ENCODE results near the gene SYNGR3.
"Not testable (repeated sequence)": the region's sequence is repeated elsewhere in the genome, so short reads cannot be mapped to it uniquely, and the experiment has no call there.

SYNGR3 gene

GRCh38 chr16:1950559-1950958 is 39.2 kb upstream of the SYNGR3 start:
- H3K36me3 Mint-ChIP-seq: no peaks in the 10 kb centered on the region
- peaks cover 7% of the 10 kb centered on the region for H3K27me3 Mint-ChIP-seq
- no peak for DNase-seq (ENCODE audit: low spot score in 2 of 2)
- no peak overlapping the region for H3K4me3 Mint-ChIP-seq
- no peaks in the 10 kb centered on the region for H3K9me3 Mint-ChIP-seq
- H3K4me1 Mint-ChIP-seq: no peaks in the 10 kb centered on the region
- no peak overlapping the region for H3K27ac Mint-ChIP-seq
- no peak for ATAC-seq (ENCODE audit: low read depth)

- ATAC-seq (ENCODE audit: low read depth) (no peak), DNase-seq (ENCODE audit: low spot score in 2 of 2) (no peak)
- H3K9me3 Mint-ChIP-seq: no peaks in the 10 kb centered on the region
- no peak overlapping the region for H3K4me3 Mint-ChIP-seq
- no peaks in the 10 kb centered on the region for H3K36me3 Mint-ChIP-seq
- no peaks in the 10 kb centered on the region for H3K4me1 Mint-ChIP-seq
- no peak overlapping the region for H3K27ac Mint-ChIP-seq
- peaks cover 4% of the 10 kb centered on the region for H3K27me3 Mint-ChIP-seq
Measured at GRCh38 chr16:1953734-1954133, 36.0 kb upstream of the SYNGR3 start.

- DNase-seq (ENCODE audit: low spot score in 2 of 2); H3K36me3 Mint-ChIP-seq; H3K4me3 Mint-ChIP-seq; ATAC-seq (ENCODE audit: low read depth); H3K27me3 Mint-ChIP-seq; H3K27ac Mint-ChIP-seq; H3K9me3 Mint-ChIP-seq: not testable (repeated sequence)
- peaks cover 22% of the 10 kb centered on the region for H3K4me1 Mint-ChIP-seq
Measured at GRCh38 chr16:1957434-1958142, 32.2 kb upstream of the SYNGR3 start.

GRCh38 chr16:1958143-1958491 is 31.7 kb upstream of the SYNGR3 start:
- not testable (repeated sequence) for H3K9me3 Mint-ChIP-seq; ATAC-seq (ENCODE audit: low read depth); H3K27me3 Mint-ChIP-seq; H3K4me3 Mint-ChIP-seq; H3K27ac Mint-ChIP-seq; DNase-seq (ENCODE audit: low spot score in 2 of 2); H3K36me3 Mint-ChIP-seq
- H3K4me1 Mint-ChIP-seq: peaks cover 26% of the 10 kb centered on the region

GRCh38 chr16:1958715-1959268 is 31.0 kb upstream of the SYNGR3 start:
- peak overlapping the region; percentile 96 for H3K4me3 Mint-ChIP-seq
- H3K27me3 Mint-ChIP-seq: no peaks in the 10 kb centered on the region
- H3K27ac Mint-ChIP-seq: no peak overlapping the region
- ATAC-seq (ENCODE audit: low read depth): no peak
- H3K4me1 Mint-ChIP-seq: peaks cover 31% of the 10 kb centered on the region
- peak in 1 of 2 donors; percentile 34 for DNase-seq (ENCODE audit: low spot score in 2 of 2)
- peaks cover 9% of the 10 kb centered on the region for H3K36me3 Mint-ChIP-seq
- H3K9me3 Mint-ChIP-seq: no peaks in the 10 kb centered on the region

- Mint-ChIP-seq H3K4me3 (peak within 1 kb of the TSS; percentile 96), H3K4me1 (peaks cover 35% of the 10 kb centered on the region), H3K36me3 (peaks cover 9% of the 10 kb centered on the region), H3K27me3 (no peaks in the 10 kb centered on the region), H3K9me3 (no peaks in the 10 kb centered on the region), H3K27ac (peak within 1 kb of the TSS; percentile 92)
- peak; percentile 91 for ATAC-seq (ENCODE audit: low read depth)
- peak; percentile 93 to 97 for DNase-seq (ENCODE audit: low spot score in 2 of 2)
Measured at GRCh38 chr16:1959269-1960039, 30.3 kb upstream of the SYNGR3 start, which contains the start of gene NDUFB10. Gene NDUFB10, plus strand, starts transcription at chr16:1959538. Its CDS starts 87 bp downstream, at chr16:1959625.

GRCh38 chr16:1960665-1961630 is 28.8 kb upstream of the SYNGR3 start:
- Mint-ChIP-seq H3K9me3 (no peaks in the 10 kb centered on the region), H3K4me3 (peak overlapping the region; percentile 96), H3K27me3 (no peaks in the 10 kb centered on the region), H3K36me3 (peaks cover 9% of the 10 kb centered on the region), H3K27ac (peak overlapping the region; percentile 92), H3K4me1 (peaks cover 39% of the 10 kb centered on the region)
- peak; percentile 28 to 35 for DNase-seq (ENCODE audit: low spot score in 2 of 2)
- no peak for ATAC-seq (ENCODE audit: low read depth)

- H3K27me3 Mint-ChIP-seq: no peaks in the 10 kb centered on the region
- no peak overlapping the region for H3K4me3 Mint-ChIP-seq
- no peaks in the 10 kb centered on the region for H3K9me3 Mint-ChIP-seq
- peaks cover 39% of the 10 kb centered on the region for H3K4me1 Mint-ChIP-seq
- DNase-seq (ENCODE audit: low spot score in 2 of 2) (no peak), ATAC-seq (ENCODE audit: low read depth) (no peak)
- peaks cover 9% of the 10 kb centered on the region for H3K36me3 Mint-ChIP-seq
- peak overlapping the region; percentile 99 for H3K27ac Mint-ChIP-seq
Measured at GRCh38 chr16:1961651-1962067, 28.1 kb upstream of the SYNGR3 start.

- peaks cover 39% of the 10 kb centered on the region for H3K4me1 Mint-ChIP-seq
- ATAC-seq (ENCODE audit: low read depth); H3K9me3 Mint-ChIP-seq; DNase-seq (ENCODE audit: low spot score in 2 of 2); H3K27me3 Mint-ChIP-seq; H3K36me3 Mint-ChIP-seq: not testable (repeated sequence)
- peak overlapping the region; percentile 99 for H3K27ac Mint-ChIP-seq
- H3K4me3 Mint-ChIP-seq: peak overlapping the region; percentile 95
Measured at GRCh38 chr16:1962161-1963153, 27.3 kb upstream of the SYNGR3 start.

- ATAC-seq (ENCODE audit: low read depth): no peak
- Mint-ChIP-seq H3K4me1 (peaks cover 37% of the 10 kb centered on the region), H3K9me3 (no peaks in the 10 kb centered on the region), H3K27me3 (no peaks in the 10 kb centered on the region), H3K36me3 (peaks cover 9% of the 10 kb centered on the region), H3K4me3 (peak overlapping the region; percentile 95), H3K27ac (peak overlapping the region; percentile 99)
- DNase-seq (ENCODE audit: low spot score in 2 of 2): no peak
Measured at GRCh38 chr16:1963806-1964505, 25.8 kb upstream of the SYNGR3 start.

GRCh38 chr16:1964506-1965395 is 25.0 kb upstream of the SYNGR3 start, which contains the start of gene RPS2:
Gene RPS2, minus strand, starts transcription at chr16:1964826. Its CDS starts 201 bp downstream, at chr16:1964625.
- Mint-ChIP-seq H3K27ac (peak within 1 kb of the TSS; percentile 99), H3K4me1 (peaks cover 33% of the 10 kb centered on the region), H3K4me3 (peak within 1 kb of the TSS; percentile 95), H3K36me3 (peaks cover 9% of the 10 kb centered on the region), H3K9me3 (no peaks in the 10 kb centered on the region), H3K27me3 (no peaks in the 10 kb centered on the region)
- ATAC-seq (ENCODE audit: low read depth): peak; percentile 93
- peak; percentile 99 for DNase-seq (ENCODE audit: low spot score in 2 of 2)
